HG03039 (cell line): ENCODE results near the gene MYO1F.
"Not testable (repeated sequence)": the region's sequence is repeated elsewhere in the genome, so short reads cannot be mapped to it uniquely, and the experiment has no call there.

Source experiments
- ATAC-seq: cut with Tn5 transposase; IDR thresholded peaks from one replicate; pipeline ENCODE4 v1.9.1; 2021; ENCODE audit warnings: mild to moderate bottlenecking, moderate library complexity; ENCODE audit not compliant: unreplicated experiment

Gene MYO1F

DNA sequence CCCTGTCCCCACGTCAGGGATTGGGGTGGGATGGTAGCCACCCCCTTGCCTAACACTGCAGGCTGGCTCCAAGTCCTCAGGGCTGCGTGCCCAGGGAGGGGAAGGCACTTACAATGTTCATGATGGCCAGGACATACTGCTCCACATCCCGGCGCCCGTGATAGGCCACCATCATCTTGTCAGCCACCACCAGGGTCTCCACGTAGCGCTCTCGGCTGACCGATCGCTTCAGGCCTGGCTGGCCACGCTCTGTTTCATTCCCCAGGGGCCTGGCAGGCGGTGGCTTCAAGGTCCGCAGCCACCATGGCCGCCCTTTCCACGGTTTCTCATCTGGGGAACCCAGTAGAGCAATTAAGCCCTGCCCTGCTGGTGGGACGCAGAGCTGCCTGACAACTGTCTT, 23.6 kb upstream of the MYO1F start:
- no peak for ATAC-seq

DNA sequence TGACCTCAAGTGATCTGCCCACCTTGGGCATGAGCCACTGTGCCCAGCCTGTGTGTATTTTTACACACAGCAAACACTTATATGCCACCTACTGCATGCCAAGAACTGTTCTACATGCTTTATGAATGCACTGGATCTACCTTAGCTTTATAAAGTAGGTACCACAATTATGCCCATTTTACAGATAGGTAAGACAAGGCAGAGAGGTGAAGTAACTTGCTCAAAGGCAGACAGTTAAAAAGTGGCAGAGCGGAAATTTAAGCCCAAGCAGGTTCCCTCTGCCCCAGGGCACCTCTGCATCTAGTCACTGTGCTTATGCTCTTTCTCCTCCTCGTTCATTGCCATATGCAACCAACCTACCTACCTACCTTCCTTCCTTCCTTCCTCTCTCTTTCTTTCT, 22.8 kb upstream of the MYO1F start:
- ATAC-seq: no peak

DNA sequence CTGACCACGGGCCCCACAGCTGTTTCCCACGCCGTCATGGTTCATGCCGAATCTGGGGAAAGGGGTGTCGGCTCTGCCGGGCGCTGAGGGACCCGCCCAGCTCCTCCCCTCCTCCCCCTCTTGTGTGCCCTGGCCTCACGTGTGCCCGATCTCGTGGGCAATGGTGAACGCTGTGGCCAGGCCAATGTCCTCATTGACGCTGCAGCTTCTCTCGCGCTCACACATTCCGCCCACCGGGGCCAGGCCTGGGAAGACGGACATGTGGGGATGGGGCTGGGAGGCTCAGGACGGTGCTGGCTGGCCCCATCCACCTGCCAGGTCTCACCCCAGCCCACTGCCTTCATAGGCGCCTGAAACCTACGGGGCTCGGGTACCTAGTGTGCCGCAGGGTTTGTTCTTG, 18.9 kb upstream of the MYO1F start:
- ATAC-seq: no peak

DNA sequence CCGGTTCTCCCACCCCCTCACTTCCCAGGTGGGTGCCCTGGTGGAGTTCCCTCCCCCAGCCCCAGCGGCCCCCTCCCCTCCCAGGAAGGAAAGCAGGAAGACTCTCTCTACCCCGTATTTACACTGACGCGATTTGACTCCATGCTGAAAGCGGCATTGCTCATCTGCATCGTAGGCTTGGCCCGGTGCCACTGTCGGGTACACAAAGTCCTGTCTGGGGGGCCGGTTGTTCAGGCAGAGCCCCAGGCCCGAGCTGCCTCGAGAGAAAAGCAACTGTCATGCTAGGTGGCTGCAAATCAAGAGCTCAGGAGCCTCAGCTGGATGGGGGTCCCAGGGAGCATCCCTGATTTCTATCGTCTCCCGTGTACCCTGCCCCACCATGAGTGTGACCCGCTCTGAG, 18.4 kb upstream of the MYO1F start:
- no peak for ATAC-seq

DNA sequence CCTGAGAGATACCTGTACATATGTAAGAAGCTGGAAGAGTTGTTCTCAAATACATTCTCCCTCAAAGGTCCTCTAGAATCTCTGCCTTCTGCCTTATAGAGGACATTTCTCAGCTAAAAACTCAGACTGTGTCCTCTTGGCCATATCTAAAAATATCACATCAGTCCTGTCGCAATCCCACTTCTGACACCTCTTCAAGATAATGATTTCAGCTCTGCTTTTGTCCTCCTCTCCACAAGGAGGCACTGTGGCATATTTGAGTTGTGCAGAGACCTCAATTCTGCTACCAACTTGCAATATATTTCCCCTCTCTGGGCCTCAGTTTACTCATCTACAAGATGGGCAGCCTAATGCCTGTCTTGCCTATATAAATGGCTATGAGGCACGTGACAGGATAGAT, 16.7 kb upstream of the MYO1F start:
- ATAC-seq: no peak

DNA sequence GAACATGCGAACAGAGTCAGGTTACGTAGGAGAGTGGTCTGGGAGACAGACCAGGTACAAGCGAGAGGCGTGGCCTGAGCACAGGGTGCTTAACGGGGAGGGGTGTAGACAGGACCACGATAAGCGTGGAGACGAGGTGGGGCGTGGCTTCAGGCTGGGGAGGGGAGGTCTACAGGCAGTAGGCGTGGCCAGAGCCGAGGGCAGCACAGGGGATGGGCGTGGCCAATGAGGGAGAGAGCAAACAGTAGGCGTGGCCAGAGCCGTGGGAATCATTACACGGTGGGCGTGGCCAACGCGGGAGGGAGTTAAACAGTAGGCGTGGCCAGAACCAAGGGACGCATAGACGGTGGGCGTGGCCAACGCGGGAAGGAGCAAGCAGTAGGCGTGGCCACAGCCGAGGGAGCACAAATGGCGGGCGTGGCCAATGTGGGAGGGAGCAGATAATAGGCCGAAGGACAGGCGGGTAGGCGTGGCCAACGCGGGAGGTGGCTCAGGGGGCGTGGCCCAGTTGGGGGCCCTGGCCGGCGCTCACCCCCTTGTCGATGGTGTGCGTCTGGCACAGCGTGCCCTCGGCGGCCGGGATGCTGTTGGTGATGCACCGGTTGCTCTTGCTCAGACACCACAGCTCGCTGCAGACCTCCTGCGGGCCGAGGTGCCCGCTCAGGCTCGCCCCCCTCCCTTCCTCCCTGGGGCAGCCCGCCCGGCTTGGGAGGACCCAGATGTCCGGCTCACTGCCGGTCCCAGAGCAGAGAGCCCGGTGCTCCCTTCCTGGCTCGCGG, 15.2 kb upstream of the MYO1F start:
- ATAC-seq: no peak

DNA sequence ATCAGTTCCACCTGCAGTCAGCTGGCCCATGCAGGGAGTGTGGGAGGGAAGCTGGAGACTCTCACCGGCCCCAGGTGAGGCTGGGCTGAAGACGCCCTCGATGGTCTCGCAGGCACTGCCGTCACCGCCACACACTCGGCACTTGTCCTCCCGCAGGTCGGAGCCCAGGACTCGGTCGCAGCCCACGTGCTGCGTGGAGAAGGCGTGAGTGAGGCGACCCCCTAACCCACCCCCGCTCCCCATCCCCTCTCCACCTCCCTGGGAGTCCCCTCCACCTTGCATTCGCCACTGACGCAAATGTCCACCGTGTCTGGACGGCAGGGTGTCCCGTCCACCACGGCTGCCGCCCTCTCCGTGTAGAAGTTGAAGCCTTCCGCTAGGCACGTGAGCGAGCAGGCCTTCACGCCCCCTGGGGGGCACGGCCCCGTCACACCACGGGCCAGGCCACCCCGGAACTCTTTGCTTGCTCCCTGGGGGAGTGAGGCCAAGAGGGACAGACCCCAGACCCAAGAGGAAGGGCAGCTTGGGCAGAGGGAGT, 12.0 kb upstream of the MYO1F start:
- ATAC-seq: no peak

DNA sequence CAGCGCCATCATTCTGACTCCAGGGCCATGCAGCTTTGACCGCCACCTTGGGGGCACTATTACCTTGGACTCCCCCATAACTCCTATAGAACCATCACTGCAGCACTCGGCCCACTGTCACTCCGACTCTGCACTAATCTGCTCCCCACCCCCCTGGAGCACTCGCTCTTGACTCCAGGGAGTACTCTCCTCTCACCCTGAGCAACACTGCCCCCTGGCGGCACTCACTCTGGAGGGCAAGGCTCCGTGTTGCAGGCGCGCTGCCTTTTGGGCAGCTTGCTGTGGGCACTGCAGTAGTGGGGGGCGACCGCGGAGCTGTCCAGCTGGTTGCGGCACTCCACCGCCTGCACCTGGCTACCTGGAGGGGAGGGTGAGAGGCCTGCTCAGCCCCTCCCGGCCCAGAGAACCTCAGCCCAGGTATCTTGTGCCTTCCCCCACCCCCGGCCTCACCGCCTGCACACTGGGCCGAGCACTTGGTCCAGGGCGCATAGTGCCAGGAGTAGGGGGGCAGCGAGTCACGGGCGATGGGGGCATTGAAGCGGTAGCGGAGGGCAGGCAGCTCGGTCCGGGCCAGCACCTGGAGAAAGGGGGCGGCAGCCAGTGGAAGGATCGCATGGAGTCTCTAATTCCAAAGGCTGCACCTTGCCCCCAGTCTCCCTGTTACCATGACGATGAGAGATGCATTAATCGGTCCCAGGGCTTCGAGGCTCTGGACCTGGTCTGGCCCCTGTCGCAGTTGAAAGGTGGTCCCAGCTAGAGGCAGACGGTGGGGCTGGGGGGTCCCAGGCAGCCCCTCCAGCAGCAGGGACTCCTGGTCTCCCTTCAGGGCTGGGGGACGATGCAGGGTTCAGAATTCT, 8.9 kb upstream of the MYO1F start:
- no peak for ATAC-seq

DNA sequence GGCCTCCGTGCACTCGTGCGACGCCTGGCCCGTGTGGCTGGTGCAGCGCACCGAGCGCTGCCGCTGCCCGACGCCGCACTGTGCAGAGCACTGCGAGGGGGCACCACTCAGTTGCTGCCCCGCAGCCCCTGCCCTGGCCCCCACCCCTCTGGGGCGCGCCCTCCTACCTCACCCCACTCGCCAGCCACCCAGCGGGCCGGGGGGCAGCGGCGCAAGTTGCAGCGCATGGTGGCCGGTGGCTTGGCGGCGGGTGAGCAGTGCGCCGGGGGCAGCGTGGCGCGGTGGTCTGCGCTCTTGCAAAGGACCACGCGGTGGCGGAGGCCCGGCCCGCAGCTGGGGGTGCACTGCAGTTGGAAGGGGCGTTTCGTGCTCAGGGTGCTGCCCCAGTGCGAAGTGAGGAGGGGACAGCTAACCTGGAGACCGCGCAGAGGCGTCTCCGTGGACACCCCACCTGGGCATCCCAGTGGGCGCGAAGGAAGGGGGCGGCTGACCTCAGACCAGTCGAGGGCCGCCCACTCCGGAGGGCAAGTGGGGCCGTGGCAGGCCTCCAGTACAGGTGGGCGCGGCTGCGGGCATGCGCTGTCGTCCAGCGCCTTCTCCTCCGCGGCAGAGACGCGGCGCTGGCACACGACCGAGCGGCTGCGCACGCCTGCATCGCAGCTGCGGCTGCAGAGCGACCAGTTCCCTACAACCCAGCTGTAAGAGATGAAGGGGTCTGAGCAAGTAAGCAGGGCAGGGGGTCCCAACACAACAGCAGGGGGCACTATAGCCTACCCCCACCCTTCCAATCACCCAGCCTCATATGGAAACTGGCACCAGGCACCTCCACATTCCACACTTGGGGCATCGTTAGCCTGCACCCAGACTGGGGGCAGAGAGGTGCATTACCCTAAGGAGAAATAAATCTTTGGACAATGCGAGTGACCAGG, 8.0 kb upstream of the MYO1F start:
- no peak for ATAC-seq

DNA sequence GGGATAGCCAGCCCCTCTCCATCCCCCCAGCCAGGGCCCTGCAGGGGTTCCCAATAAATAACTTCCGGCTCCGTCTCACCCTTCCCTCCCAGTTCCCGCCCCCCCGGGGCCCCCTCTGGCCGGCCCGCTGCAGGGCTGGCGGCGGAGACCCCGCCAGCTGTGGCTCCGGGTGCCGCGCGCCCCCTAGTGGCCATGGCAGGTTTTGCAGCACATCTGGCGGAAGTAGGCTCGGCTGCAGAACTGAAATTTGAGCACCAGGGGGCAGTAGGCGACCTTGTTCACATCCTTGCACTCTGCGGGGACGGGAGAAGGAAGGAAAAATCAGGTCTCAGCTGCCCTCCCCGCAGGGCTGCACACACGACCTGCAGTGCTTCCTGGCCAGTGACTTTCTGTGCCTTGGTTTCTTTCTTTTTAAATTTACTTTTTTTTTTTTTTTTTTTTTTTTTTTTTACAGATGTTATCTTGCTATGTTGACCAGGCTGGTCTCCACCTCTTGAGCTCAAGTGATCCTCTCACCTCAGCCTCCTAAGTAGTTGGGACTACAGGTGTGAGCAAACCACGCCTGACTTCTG, 3.6 kb upstream of the MYO1F start:
- ATAC-seq: no peak

DNA sequence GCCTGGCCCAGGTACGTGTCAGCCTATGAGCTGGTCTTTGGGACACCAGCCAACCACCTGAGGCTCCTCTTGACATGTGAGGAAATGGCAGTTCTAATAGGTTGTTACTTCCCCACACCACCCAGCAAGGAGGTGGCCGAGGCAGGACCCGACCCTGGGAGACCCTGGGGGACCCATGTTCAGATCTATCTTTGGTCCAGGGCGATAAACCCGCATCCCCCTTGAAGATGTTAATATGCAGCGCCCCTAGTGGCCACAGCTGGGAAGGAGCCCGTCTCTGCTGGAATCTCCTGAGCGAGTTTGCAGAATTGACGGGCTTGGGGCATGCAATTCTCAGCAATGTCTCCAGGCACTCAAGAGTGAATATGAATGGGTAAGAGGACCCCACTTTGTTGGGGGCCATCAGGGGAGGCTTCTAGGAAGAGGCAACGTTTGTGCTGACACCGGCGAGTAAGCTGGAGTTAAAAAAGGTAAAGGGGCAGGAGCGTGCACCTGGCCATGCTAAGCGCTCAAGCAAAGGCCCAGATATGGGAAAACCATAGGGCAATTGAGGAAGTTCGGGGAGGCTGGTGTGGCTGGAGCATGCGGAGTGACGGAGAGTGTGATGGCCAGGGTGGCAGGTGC, 1.5 kb upstream of the MYO1F start:
- ATAC-seq: no peak

DNA sequence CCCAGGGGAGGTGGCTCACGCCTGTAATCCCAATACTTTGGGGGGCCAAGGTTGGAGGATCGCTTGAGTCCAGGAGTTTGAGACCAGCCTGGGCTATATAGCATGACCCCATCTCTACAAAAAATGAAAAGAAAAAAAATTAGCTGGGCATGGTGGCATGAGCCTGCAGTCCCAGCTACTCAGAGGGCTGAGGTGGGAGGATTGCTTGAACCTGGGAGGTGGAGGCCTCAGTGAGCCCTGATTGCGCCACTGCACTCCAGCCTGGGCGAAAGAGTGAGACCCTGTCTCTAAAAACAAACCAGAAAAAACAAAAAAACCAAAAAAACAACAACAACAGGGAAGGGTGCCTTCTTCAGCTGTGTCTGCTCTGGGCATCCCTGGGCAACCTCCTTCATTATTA, 499 bp upstream of the MYO1F start:
- ATAC-seq: no peak

DNA sequence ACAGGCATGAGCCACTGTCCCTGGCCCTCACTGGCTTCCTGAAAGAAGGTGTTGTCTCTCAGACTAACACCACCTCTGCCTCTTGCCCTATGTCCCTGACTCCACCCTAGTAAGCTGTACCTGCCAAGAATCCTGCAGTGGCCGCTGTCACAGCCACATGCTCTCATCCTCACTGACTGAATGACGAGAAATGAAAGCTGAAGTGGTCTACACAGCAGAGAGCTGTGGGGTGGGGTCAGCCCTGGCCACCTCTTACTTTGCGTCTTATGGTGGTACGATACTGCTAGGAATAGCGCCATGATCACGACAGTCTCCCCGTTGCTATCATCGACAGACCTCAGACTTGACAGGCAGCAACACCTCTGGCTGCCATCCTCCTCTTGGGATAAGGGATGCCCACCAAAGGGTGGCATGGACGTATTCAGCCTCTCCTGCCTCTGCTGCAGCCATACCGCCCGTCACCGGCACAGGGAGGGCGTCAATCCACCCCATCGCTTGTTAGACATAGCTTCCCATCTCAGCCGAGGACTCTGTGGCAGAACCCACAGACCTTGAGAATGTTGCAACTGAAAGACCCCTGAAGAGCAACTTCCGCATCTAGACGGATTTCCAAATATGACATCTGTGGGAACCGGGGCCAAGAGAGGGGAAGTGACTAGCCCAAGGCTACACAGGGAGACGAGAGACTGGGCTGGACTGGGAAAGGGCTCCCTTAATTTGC, 809 bp downstream of the MYO1F start:
- no peak for ATAC-seq

DNA sequence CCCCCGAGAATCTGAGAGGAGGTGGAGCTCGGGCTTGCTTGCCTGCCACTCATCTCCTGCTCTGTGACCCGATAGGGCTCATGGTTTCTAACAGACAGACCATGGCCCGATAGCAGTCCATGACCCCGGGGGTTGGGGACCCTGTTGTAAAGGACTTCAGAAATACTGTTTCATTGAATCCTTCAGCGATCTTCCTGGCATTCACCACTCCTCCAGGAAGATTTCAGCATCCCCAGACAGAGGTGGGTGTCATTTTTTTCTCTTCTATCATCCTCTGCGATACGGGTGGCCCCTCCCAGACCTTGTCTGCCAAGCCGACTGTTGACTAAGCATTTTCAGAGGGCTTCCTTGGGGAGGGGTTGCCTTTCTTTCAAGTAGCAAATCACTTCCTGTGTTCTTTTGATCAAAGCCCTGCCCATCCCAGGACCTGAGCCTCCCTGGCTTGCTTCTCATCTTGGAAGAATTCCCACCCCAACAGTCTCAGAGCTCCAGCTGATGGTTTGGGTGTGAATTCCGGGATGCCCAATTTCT, 1.7 kb downstream of the MYO1F start:
- ATAC-seq: no peak

DNA sequence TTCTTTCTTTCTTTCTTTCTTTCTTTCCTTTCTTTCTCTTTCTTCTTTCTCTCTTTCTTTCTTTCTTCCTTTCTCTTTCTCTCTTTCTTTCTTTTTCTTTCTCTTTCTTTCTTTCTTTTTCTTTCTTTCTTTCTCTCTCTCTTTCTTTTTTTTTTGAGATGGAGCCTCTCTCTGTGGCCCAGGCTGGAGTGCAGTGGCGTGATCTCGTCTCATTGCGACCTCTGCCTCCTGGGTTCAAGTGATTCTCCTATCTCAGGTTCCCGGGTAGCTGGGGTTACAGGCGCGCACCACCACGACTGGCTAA, 2.7 kb downstream of the MYO1F start:
- not testable (repeated sequence) for ATAC-seq

DNA sequence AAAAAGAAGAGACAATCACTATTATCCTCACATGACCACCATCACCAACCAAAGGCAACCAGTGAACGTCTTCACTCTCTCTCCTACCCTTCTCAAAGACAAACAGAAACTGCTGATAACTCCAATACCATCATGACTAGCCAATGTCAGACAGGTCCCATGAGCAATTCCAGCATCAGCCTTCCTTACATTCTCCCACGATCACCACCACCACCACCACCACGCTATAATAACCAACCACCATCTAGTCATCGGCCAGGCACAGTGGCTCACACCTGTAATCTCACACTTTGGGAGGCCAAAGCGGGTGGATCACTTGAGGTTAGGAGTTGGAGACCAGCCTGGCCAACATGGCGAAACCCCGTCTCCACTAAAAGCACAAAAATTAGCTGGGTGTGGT, 3.9 kb downstream of the MYO1F start:
- ATAC-seq: no peak

DNA sequence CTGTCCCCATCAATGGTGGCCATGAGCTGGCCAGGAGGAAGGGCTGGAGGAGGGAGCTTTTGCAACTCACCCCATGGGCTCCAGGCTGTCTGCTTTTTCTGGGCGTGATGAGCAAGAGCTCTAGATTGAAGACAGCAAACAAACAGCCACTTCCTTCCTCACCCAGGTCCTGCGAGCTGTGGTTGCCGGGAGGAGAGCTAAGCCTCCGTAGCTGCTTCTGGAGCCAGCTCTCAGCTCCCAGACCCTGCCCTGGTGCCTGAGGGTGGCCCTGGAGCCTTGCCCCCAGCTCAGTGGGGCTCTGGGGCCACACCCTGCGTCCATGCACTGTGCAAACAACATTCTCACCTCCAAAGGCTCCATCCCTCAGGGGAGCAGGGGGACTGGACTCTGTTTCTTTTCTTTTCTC, 6.2 kb downstream of the MYO1F start:
- no peak for ATAC-seq

DNA sequence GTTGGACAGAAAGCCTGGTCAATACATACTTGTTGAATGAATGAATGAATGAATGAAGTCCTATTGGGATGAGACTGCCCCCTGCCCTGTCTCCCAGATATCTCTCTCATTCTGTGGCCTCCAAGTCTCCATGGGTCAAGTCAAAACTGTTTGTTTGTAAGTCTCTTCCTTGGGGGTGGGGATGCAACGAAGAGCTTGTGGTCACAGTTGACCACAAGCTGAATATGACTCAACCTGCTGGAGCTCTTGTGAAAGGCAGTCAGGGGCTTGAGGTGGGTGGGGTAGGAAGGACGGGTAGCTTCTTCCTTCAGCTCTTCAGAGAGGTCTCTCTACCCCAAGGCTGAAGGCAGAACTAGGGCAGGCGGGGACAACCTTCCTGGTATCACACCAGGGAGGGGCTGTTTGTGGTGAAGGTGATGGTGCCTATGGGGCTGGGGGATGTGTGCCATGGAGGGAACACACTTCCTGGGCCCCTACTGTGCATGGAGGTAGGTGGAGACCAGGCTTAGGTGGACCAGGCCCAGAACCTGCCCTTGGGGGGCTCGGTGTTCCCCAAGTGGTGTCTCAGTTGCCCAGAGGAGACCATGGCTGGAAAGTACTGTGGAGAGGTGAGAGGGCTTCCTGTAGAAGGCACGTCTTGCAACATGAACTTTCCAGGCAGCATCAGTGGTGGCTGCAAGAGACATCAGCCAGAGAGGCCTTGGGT, 8.0 kb downstream of the MYO1F start:
- ATAC-seq: no peak
